KMS-11 (cell line): ENCODE results near the gene ADAM30.

Experiments used
- H2AFZ ChIP-seq: fragments of 200-600 bp; sonication (generic); 2 replicates; pipeline ENCODE4 v1.6.1; 2016; ENCODE audit warnings: antibody characterized with exemption, mixed run types, low read depth
- H3K27ac ChIP-seq: fragments of 200-600 bp; sonication (generic); 2 replicates; pipeline ENCODE4 v1.6.1; 2016; ENCODE audit warnings: mild to moderate bottlenecking, mixed run types
- H3K27me3 ChIP-seq: fragments of 200-600 bp; sonication (generic); 2 replicates; pipeline ENCODE4 v1.6.1; 2017; ENCODE audit warnings: mild to moderate bottlenecking, low read depth, mixed run types, moderate library complexity; ENCODE audit not compliant: insufficient read depth
- H3K36me3 ChIP-seq: fragments of 200-600 bp; sonication (generic); 2 replicates; pipeline ENCODE4 v1.6.1; 2017; ENCODE audit warnings: mild to moderate bottlenecking, mixed run types; ENCODE audit not compliant: insufficient read depth
- H3K4me1 ChIP-seq: fragments of 200-600 bp; sonication (generic); 2 replicates; pipeline ENCODE4 v1.6.1; 2016; ENCODE audit warnings: mild to moderate bottlenecking, low read depth, mixed run types; ENCODE audit not compliant: poor library complexity, severe bottlenecking
- H3K4me2 ChIP-seq: fragments of 200-600 bp; sonication (generic); 2 replicates; pipeline ENCODE4 v1.7.0; 2016; ENCODE audit warnings: mild to moderate bottlenecking, mixed run types
- H3K4me3 ChIP-seq: fragments of 200-600 bp; sonication (generic); IDR thresholded peaks from 2 replicates; pipeline ENCODE4 v1.6.1; 2017; ENCODE audit warnings: low read depth, low read length, mixed read lengths; ENCODE audit not compliant: insufficient read depth
- H3K79me2 ChIP-seq: fragments of 200-600 bp; sonication (generic); 2 replicates; pipeline ENCODE4 v1.6.1; 2016; ENCODE audit warnings: low read depth, mixed run types; ENCODE audit not compliant: insufficient read depth
- H3K9ac ChIP-seq: fragments of 200-600 bp; sonication (generic); 2 replicates; pipeline ENCODE4 v1.6.1; 2016; ENCODE audit warnings: mild to moderate bottlenecking, mixed run types
- H4K20me1 ChIP-seq: fragments of 200-600 bp; sonication (generic); 2 replicates; pipeline ENCODE4 v1.6.1; 2016; ENCODE audit warnings: mild to moderate bottlenecking, mixed run types; ENCODE audit not compliant: insufficient read depth
- CTCF ChIP-seq: fragments of 200-600 bp; sonication (generic); conservative IDR thresholded peaks from 2 replicates; pipeline ENCODE4 v1.6.1; 2017; ENCODE audit warnings: low read depth, mild to moderate bottlenecking, antibody characterized with exemption, low read length, moderate library complexity, mixed read lengths

Gene ADAM30

DNA sequence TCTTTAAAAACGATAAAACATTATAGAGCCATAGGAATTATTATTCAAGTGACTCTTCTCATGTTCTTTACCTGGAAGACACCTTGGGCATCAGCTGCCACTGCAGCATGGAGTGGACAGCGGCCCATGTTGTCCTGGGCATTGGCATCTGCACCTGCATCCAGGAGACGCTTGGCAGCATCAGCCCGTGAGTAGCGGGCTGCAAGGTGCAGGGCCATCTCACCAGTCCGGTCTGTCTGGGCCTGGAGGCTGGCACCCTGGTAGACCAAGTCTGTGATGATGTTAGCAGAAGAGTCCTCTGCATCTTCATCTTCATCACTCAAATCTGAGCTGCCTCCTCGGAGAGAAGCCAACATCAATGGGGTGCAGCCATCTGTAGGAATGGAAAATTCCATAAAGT is 22.9 kb upstream of the ADAM30 start:
- Histone ChIP-seq H3K27ac (no peak overlapping the region), H4K20me1 (no peaks in the 10 kb centered on the region)
- no peak for TF ChIP-seq CTCF

DNA sequence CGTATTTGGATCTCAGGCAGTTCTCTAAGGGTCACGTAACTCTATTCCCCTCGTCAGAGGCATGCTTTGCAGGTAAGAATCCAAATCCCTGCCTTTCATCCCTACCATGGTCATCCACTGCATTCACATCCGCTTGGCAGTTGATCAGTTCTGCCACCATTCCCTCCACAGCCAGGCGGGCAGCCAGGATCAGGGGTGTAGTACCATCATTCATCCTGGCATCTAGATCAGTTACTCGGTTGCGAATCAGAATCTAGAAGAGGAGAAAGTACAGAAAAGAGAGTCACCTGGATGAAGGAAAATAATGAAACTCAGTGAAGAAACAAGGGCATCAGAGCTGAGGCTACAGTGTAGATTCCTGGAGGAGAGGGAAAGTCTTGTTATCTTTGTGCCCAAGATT is 22.0 kb upstream of the ADAM30 start:
- no peak overlapping the region for H3K27ac ChIP-seq
- no peak overlapping the region for H3K4me2 ChIP-seq
- no peaks in the 10 kb centered on the region for H3K36me3 ChIP-seq
- H3K27me3 ChIP-seq, result no peaks in the 10 kb centered on the region
- H3K4me3 ChIP-seq, result no peak overlapping the region
- no peak for TF ChIP-seq CTCF
- no peaks in the 10 kb centered on the region for H3K4me1 ChIP-seq
- no peaks in the 10 kb centered on the region for H4K20me1 ChIP-seq
- H3K79me2 ChIP-seq, result no peaks in the 10 kb centered on the region
- no peak overlapping the region for H3K9ac ChIP-seq
- H2AFZ ChIP-seq, result no peak overlapping the region

More for the DNA sequence above, 22.9 kb upstream of the ADAM30 start:
- H3K4me2 ChIP-seq, result no peak overlapping the region
- no peaks in the 10 kb centered on the region for H3K27me3 ChIP-seq
- no peaks in the 10 kb centered on the region for H3K4me1 ChIP-seq
- H2AFZ ChIP-seq, result no peak overlapping the region
- no peak overlapping the region for H3K4me3 ChIP-seq
- H3K79me2 ChIP-seq, result no peaks in the 10 kb centered on the region
- no peaks in the 10 kb centered on the region for H3K36me3 ChIP-seq
- no peak overlapping the region for H3K9ac ChIP-seq

- Histone ChIP-seq H3K27me3 (no peaks in the 10 kb centered on the region), H3K9ac (no peak overlapping the region), H4K20me1 (no peaks in the 10 kb centered on the region), H2AFZ (no peak overlapping the region), H3K4me3 (no peak overlapping the region), H3K4me1 (no peaks in the 10 kb centered on the region), H3K79me2 (no peaks in the 10 kb centered on the region), H3K27ac (no peak overlapping the region), H3K36me3 (no peaks in the 10 kb centered on the region), H3K4me2 (no peak overlapping the region)
- TF ChIP-seq CTCF, result no peak
Measured at GRCh38 chr1:119917304-119918055, 21.2 kb upstream of the ADAM30 start.

- Histone ChIP-seq H3K36me3 (no peaks in the 10 kb centered on the region), H3K4me3 (no peak overlapping the region), H3K27ac (no peak overlapping the region), H3K27me3 (no peaks in the 10 kb centered on the region), H3K9ac (no peak overlapping the region), H3K4me2 (no peak overlapping the region), H3K4me1 (no peaks in the 10 kb centered on the region), H3K79me2 (no peaks in the 10 kb centered on the region), H2AFZ (no peak overlapping the region), H4K20me1 (no peaks in the 10 kb centered on the region)
- TF ChIP-seq CTCF, result no peak
Measured at GRCh38 chr1:119915517-119915916, 19.2 kb upstream of the ADAM30 start.
